Posterior cingulate gyrus (tissue), 11 donors: ENCODE measurements around the gene CLDN4.
"Not testable (repeated sequence)": the region's sequence is repeated elsewhere in the genome, so short reads cannot be mapped to it uniquely, and the experiment has no call there.

Experiments
- DNase-seq, 10 donors: peaks; one replicate each; pipeline versions ENCODE4 v3.0.0 to v3.0.0-alpha.2; 2020 to 2021; ENCODE audit warnings: mixed read lengths in 3 of 10
- intact Hi-C: fragments of 100-400 bp; cut with DNase I; formaldehyde crosslinking; loops from one replicate; pipeline ENCODE4 v1.15.1; 2023

CLDN4 gene

GRCh38 chr7:73830681-73831583 is at the start of gene CLDN4:
Gene CLDN4 (plus strand): TSS chr7:73830996. CDS start chr7:73831202, 206 bp downstream.
- DNase-seq: peak in 1 of 10 donors; percentile 50
- intact Hi-C loops: no loop called here

- DNase-seq: peak in 1 of 10 donors; percentile 42
- intact Hi-C loops: no loop called here
Observed at GRCh38 chr7:73786588-73786987, 44.2 kb upstream of the CLDN4 start.

GRCh38 chr7:73787786-73788048 is 43.1 kb upstream of the CLDN4 start:
- intact Hi-C loops, DNase-seq: not testable (repeated sequence)

GRCh38 chr7:73789051-73789450 is 41.7 kb upstream of the CLDN4 start:
- DNase-seq: no peak
- intact Hi-C loops: no loop called here

GRCh38 chr7:73791170-73791690 is 39.6 kb upstream of the CLDN4 start:
- intact Hi-C loops, DNase-seq: not testable (repeated sequence)

- intact Hi-C loops, DNase-seq: not testable (repeated sequence)
Observed at GRCh38 chr7:73795188-73795587, 35.6 kb upstream of the CLDN4 start.

- intact Hi-C loops, DNase-seq: not testable (repeated sequence)
Observed at GRCh38 chr7:73796656-73797055, 34.1 kb upstream of the CLDN4 start.

- intact Hi-C loops, DNase-seq: not testable (repeated sequence)
Observed at GRCh38 chr7:73797176-73797575, 33.6 kb upstream of the CLDN4 start.

- no peak for DNase-seq
- intact Hi-C loops: no loop called here
Observed at GRCh38 chr7:73799282-73800141, 31.3 kb upstream of the CLDN4 start.

GRCh38 chr7:73801577-73801976 is 29.2 kb upstream of the CLDN4 start:
- DNase-seq: no peak
- intact Hi-C loops: no loop called here

GRCh38 chr7:73802459-73802858 is 28.3 kb upstream of the CLDN4 start:
- intact Hi-C loops: no loop called here
- DNase-seq: no peak

- intact Hi-C loops: no loop called here
- peak in 1 of 10 donors; percentile 81 for DNase-seq
Observed at GRCh38 chr7:73809467-73809951, 21.3 kb upstream of the CLDN4 start.

- intact Hi-C loops: loop anchor here (5.0 kb wide), 1 partner anchor 46 kb away; no protein-coding TSS in a partner anchor
- no peak for DNase-seq
Observed at GRCh38 chr7:73810998-73811360, 19.8 kb upstream of the CLDN4 start.

- intact Hi-C loops: loop anchor here (5.0 kb wide), 1 partner anchor 46 kb away; no protein-coding TSS in a partner anchor
Observed at GRCh38 chr7:73811760-73812168, 19.0 kb upstream of the CLDN4 start.

GRCh38 chr7:73812996-73813395 is 17.8 kb upstream of the CLDN4 start:
- intact Hi-C loops: loop anchor here (5.0 kb wide), 1 partner anchor 44 kb away; no protein-coding TSS in a partner anchor
- DNase-seq: no peak

More at GRCh38 chr7:73811760-73812168, 19.0 kb upstream of the CLDN4 start:
- peak in 4 of 10 donors; percentile 40 to 88 (median 69) for DNase-seq

GRCh38 chr7:73815436-73815835 is 15.4 kb upstream of the CLDN4 start:
- intact Hi-C loops: no loop called here
- DNase-seq: peak in 3 of 10 donors; percentile 16 to 66 (median 66)

GRCh38 chr7:73817121-73817520 is 13.7 kb upstream of the CLDN4 start:
- intact Hi-C loops: no loop called here
- peak in 2 of 10 donors; percentile 15 to 22 for DNase-seq

- intact Hi-C loops: no loop called here
- DNase-seq: no peak
Observed at GRCh38 chr7:73820013-73820412, 10.8 kb upstream of the CLDN4 start.

- intact Hi-C loops: not testable (repeated sequence)
- DNase-seq: peak in 3 of 10 donors; percentile 16 to 42 (median 21)
Observed at GRCh38 chr7:73821597-73822285, 9.1 kb upstream of the CLDN4 start.
